ENCODE measurements around the gene PGM2L1. TPM values are rescaled to one million over a fixed set of nuclear protein-coding genes. Genes with fewer than 3 reads are reported as not detected.
"Not testable (repeated sequence)": the region's sequence is repeated elsewhere in the genome, so short reads cannot be mapped to it uniquely, and the experiment has no call there.

The PGM2L1 gene
- 3.0 and 3.7 TPM in 2 replicates for total RNA-seq (2014; rRNA removed; shearing (Covaris generic))
- 0.87 and 1.4 TPM in 2 replicates for polyA plus RNA-seq (2015; cell fraction: cytosol; rRNA removed)
- polyA plus RNA-seq (2015; cell fraction: nucleus; rRNA removed) = 1.9 and 2.1 TPM in 2 replicates

DNA sequence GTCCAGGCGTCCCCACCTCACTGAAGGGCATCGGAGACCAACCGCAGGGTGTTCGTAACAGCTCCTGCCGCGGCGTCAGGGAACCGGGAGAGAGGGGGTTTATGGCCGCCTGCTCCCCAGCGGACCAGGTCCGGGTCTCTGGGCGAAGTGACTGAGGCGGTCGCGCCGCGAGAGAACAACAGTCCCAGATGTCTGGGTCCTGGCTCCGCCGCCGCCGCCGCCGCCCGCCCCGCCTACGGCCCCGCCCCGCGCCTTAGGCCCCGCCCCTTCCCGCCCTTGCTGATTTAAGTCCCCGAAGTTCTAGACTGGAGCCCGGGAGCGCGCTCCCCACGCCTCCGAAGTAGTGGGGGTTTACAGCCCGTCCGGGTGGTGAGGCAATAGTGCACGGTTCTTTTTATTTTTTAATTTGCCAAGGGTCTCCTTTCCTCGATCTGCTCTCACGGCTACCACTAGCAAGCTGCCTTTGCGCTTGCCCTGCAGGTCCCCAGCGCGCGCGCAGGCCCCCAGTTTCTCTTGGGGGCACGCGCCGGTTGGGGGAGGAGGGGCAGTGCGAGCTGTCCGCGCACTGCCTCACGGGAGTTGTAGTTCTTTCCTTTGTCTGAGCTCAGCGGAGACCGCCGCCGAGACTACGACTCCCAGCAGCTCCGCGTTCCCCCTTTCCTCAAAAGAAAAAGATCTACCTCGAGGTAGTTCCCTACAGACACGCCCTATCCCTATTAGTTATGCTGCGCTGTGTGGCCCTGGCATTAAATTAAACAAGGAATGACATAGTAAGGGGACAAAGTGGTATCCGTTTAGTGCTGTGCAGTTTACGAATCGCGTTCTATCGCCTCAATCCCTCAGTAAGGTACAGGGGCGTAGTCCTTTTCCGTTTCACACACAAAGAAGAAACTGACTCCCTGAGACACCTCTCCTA lies at the start of gene PGM2L1:
PGM2L1 (minus strand) TSS at position 190 of the 916 bp plus-strand sequence. CDS start 272 bp downstream, outside the sequence.
- DNase-seq (ENCODE audit: low read depth) = peak; percentile 96

DNA sequence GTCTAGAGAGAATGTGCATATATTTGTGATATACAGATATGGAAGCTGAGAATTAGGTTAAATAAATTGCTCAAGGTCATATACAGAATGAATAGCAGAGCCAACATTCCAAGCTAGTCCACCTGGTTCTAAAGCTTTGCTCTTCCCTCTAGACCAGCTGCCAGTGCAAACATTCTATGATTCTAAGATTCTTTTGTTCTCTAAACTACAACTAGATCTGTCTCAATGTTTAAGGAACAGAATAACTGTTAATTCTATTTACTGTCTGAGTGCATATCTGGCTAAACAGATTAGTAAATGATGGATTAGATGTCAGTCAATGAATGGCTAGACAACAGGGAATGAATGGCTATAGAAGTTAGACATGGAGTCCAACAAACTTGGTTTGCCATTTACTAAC lies 49.5 kb upstream of the PGM2L1 start:
- DNase-seq (ENCODE audit: low read depth) = no peak

DNA sequence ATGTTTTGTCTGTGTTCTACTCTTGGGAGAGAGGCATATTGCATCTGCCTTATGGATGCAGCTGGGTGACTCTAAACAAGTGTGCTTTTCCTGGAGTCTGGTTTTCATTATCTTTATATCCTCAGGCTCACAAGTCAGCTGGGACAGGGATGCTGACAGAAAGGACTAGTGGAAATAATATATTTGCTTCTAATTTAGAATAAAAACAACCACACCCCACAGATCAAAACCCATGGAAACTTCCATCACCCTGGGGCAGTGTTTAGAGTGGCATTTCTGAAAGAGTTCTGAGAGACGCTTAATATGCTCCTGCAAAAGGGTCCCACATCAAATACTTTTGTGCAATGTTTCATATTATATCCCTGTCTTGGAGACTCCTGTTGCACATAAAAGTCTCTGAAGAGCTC lies 48.3 kb upstream of the PGM2L1 start:
- no peak for DNase-seq (ENCODE audit: low read depth)

DNA sequence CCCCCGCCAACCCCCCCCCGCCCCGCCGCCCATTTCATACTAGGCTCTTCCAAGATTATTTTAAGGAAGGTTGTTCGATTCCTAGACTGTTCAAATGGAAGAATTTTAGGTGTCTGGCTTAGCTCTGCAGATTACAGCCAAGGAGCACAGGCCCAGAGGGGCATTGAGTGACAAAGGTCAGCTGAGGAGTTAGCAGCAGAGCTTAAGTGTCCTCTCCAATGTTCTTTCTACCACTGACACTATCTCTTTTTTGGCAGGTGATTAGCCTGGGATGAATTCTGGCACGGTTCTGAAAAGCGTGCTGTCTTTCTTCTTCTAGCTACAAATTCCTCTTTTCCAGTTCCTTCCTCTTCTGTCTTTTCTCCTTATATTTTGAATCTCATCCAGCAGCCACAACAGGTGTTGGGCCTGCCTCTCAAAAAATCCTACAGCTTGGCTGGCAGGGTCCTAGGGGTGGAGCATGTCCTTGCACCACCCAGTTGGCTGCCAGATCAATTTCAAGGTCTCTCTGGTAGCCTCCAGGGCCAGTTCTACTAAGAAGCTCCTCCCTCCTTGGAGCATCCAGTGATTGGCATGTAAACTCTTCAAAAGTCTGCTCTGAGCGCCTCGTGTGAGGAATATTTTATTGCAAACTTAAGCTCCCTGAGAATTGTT lies 46.1 kb upstream of the PGM2L1 start:
- no peak for DNase-seq (ENCODE audit: low read depth)

DNA sequence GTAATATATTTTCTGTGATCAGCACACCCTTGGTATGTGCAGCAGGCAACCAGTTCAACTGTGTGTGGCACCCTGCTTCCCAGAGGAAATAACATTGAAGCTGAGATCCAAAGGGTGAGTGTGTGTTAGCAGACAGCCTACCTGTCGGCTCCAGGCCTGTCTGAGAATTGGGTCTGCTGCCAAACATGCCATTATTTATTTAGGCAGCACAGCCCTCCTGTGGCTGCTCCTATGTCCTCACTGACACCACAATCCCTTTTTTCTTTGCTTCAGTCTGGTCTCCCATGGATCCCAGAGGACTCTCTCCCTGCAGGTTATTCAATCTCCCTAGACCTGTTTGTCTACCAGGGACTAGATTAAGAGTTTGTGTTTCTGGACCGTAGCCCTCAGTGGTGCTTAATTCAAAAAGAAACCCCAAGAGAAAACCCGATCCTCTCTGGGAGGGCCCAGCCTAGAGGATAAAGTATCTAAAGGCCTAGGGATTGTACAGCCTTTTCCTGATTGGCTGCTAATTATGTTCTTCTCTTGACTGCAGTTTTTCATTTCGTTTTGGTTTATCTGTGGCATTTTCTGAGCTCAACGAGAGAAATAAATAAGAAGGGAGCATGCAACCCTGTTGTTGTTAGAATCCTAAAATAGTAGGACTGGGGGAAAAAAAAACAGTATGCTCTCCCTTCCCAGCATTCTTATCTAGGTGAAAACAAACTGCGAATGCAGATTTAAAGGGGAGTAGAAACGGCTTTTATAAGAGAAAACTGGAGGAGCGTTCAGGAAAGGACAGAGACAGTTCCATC lies 45.0 kb upstream of the PGM2L1 start:
- peak; percentile 50 for DNase-seq (ENCODE audit: low read depth)

DNA sequence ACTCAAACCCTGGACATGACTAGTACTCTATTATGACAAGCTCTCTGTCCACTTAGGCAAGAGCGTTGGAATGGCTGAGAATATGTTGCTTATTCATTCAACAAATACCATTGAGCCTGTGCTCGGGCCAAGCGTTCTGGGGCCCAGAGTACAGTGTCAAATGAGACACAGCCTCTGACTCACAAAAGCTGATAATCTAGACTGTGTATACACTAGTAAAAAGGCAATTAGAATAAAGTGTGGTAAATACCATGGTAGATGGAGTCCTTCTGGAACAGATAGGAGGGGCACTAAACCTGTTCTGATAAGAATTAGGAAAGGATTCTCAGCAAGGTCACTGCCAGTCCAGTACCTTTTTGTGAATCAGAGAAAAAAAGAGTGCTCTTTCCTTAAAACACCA lies 44.4 kb upstream of the PGM2L1 start:
- no peak for DNase-seq (ENCODE audit: low read depth)

DNA sequence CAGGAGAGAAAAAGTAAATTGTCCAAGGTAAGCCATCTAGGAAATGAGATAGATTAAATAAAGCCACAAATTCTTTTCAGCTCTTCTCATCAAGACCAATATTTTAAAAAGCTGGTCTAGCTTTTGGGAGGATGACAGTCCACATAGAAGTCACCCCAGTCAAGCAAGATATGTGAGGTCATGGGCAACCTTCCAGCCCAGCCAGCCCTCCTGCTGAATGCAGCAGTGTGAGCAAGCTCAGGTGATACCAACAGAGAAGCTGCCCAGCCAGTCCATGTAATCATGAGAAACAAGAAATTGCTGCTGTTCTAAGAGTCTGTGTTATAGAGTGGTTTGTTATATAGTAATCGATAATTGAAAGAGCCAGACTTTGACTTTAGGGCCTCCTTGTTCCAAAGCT lies 40.4 kb upstream of the PGM2L1 start:
- DNase-seq (ENCODE audit: low read depth) = no peak

DNA sequence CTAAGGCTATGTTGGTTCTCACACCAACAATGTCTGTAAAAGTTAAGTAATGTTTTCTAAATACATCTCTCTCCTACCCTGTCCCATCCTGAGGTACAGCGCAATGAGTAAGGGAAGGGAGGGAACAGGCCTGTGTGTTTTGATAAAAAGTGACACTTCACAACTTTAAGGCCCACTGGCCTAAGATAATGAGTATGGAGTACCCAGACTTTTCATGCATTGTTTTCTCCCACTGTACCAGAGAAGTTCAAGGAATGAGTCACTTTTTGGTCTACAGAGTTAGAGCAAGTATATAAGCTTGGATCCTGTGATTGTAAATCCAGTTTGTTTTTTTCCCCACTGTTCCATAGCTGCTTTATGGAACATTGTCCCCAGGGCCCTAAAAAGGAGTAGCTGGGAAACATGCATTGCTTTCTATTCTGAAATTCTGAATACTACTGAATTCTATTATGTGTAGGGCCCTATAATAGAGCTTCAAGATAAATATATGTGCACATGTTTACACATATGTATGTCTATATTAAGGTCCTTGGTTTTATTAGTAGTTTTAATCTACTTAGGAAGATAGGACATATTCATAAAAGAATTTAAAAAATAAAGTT lies 39.3 kb upstream of the PGM2L1 start:
- DNase-seq (ENCODE audit: low read depth) = no peak

DNA sequence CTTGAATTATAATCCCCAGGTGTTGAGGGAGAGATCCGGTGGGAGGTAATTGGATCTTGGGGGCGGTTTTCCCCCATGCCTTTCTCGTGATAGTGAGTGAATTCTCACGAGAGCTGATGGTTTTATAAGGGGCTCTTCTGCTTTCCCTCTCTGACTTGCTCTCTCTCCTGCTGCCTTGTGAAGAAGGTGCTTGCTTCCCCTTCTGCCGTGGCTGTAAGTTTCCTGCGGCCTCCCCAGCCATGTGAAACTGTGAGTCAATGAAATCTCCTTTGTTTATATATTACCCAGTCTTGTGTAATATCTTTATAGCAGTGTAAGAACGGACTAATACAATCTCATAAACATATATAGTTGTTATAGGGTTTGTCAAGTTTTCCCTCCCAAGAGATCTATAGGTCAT lies 36.3 kb upstream of the PGM2L1 start:
- DNase-seq (ENCODE audit: low read depth) = no peak

DNA sequence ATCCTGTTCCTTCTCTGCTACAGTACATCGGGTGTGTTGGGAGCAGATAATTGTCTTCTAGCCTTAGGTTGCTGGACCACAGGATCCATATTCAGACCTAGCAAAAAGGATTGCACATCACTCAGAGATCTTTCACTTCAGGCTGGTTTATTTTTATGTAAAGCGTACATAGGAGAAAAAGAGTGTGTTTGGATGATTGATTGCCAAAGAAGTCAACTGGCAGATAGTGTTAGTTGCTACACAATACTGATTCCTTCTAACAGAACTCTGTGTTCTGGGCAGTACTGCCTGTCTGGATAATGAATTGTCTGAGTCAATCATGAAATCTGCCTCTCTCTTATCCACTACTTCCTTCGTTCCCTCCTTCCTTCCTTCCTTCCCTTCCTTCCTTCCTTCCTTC lies 31.0 kb upstream of the PGM2L1 start:
- DNase-seq (ENCODE audit: low read depth) = no peak

DNA sequence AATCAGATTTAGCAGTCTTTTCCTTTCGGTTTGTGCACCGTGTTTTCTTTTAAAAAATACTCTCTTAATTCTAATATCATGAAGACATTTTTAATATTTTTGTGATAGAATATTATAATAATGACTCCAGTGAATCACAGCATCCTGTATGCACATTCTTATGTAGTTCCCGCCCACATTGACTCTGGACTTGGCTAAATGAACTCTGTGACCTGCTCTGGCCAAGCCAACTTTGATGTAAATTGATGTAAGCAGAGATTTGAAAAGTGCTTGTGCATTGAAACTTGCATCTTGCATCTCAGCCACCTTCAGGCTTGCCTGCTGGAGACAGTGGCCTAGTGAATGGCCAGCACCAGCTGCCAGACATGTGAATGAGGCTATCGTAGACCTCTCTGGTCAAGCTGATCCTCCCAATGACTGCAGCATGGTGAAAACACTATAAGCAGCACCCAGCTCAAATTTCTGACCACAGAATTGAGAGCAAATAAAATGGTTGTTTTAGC lies 29.2 kb upstream of the PGM2L1 start:
- no peak for DNase-seq (ENCODE audit: low read depth)

DNA sequence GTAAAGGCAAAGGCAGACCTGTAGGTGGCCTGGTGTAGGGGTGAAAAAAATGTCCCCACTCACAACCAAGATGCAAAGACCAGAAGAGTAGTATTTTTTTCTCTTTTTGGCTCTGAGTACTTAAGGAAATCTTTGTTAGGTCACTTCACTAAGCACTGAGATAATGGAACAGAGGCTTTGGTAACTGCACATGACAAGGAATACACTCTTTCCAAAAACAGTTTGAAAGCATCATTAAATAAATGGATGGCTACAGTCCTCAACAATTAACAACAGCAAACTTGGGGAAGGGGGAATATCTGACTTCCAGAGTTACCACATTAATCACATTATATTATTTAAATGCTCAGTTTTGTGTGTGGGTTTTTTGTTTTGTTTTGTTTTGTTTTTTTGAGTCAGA lies 26.9 kb upstream of the PGM2L1 start:
- no peak for DNase-seq (ENCODE audit: low read depth)

DNA sequence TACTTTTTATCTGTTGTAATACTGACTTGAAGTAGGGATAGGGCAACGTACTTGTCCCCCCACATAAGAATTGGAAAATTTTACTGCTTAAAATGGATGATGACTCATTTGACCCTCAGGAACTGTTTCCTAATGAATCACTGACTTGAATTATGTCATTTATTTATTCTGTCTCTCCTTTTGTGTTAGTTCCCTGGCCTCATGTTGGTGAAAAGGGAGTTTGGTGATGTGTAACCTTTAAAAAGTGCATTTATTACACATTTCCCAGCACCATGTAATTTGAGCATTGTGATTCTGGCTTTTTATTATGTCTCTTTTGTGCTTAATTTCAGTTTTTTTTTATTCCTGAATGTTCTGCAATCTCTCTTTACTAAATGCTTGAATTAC lies 20.3 kb upstream of the PGM2L1 start:
- peak; percentile 86 for DNase-seq (ENCODE audit: low read depth)

DNA sequence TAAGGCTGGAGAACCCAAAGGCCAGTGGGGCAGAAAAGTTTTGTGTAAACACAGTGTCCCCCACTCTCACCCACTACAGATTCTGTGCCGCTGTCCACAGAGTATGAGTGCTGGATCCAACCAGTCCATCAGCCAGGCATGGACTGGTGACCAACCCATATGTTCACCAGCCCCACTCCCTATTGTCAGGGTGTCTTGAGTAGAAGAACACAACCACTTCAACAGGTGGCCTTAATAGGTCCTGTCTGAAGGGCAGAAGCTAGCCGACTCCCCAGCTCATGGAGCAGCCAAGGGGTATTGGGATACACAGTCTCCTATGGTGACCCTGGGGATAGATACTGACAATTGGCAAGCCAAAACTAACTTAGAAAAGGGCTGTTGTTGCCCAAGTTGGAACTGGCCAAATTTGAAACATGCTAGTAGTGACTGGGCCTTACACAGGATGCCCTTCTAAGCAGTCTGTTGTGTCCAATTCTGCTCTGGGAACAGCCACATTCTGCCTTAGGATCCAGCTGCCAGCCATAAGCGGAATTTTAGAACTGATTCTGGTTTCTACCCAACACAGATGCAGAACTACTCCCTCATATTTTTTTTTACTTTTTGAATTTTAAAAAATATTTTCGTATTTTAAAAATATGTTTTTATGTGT lies 19.8 kb upstream of the PGM2L1 start:
- DNase-seq (ENCODE audit: low read depth) = no peak

DNA sequence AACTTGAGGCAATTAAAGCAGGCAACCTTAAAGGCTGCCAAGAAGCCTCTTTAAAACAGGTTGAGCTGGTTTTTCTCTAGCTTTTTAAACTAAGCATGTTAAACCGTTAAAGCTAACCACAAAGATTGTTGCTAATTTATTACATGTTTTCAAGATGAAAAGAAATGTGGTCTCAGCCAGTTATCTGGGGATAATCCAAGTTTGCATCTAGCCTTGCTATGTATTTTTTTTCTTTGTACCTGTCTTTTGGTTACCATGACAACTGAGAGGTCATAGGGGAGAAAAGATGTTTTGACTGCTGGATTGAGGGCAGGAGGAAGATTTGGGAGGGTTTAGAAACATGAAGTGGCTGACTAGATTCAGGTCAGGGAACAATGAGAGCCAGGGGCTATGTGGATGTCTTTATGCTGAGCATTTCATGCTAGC lies 19.2 kb upstream of the PGM2L1 start:
- DNase-seq (ENCODE audit: low read depth) = no peak

DNA sequence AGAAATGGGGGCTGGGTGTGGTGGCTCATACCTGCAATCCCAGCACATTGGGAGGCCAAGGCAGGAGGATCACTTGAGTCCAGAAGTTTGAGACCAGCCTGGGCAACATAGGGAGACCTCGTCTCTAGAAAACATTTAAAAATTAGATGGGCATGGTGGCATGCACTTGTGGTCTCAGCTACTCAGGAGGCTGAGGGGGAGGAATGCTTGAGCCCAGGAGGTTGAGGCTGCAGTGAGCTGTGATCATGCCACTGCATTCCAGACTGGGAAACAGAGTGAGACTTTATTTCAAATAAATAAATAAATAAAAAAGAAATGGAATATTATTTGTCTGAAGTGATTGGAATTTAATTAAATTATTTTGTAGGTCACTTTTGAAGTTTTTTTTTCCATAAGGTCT lies 18.7 kb upstream of the PGM2L1 start:
- DNase-seq (ENCODE audit: low read depth) = not testable (repeated sequence)

DNA sequence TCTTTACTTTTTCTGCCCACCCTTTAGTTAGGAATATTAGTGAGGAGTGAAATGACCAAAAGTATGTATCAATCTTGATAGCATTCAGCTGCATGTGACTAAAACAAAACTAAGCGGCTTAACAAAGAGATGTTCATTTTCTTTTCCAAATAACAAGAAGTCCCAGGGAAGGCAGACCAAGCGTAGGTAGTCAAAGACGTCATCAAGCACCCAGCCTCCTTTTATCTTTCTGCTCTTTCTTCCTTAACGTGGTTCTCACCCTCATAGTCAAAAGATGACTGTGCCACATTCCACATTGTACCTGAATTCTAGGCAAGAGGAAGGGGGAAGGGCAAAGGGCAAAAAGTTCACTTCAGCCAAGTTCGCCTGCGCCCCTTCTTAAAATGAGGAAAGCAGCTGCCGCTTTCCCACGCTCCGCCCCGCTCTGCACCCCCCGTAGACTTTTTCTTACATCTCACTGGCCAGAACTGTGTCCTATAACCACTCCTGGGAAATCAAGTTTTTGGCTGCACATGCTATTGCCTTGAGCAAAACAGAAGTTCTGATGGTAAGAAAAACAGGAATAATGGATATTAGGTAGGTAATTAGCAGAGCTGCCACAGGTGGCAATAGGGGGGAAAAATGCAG lies 14.6 kb upstream of the PGM2L1 start:
- DNase-seq (ENCODE audit: low read depth) = no peak

DNA sequence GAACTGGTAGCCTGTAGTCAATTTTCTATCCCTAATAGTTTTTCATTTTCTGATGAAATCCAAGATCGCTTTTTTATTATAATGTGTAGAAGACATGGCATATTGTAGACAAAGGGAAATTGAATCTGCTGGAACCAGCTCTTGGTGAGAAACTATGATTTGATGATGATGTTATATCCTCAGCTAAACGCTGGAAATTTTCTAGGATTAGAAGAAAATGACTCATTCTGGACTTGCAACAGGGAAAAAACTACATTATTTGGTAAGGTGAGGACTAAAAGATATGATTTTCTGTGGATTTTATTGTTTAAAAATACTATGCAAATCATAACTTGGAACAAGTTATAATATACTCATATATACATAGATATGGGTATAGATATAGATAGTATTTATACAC lies 14.1 kb upstream of the PGM2L1 start:
- DNase-seq (ENCODE audit: low read depth) = peak; percentile 38

DNA sequence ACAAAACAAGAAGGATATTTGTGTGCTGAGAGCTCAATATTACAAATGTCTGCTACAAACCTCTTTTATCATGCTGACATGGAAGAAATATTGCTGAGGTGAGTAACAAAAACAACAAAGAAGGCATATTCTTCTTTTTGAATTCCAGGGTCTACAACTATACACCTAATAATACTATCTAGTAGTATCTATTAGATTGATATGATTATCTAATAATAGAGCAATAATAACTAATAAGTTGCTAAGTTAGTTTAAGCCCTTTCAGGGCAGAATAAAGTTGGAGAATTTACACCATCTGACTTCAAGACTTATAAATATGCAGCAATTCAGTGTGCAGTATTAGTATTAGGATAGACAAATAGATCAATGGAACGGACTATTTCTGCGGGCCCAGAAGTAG lies 11.4 kb upstream of the PGM2L1 start:
- DNase-seq (ENCODE audit: low read depth) = no peak

Data from HT1080 (cell line).